Stomach (tissue), 4 donors: ENCODE data around the gene HSPH1.

Source experiments
- POLR2A ChIP-seq, 4 donors: fragments of 450-650 bp; IDR thresholded peaks; one replicate each; pipeline ENCODE4 v1.6.1; 2016; ENCODE audit warnings: antibody characterized with exemption in 4 of 4, control low read depth in 2 of 4, mild to moderate bottlenecking in 1 of 4, moderate library complexity in 1 of 4
- TF ChIP-seq, protein P1 (sequence below), 7 experiments: fragments of 450-650 bp in 4 of 7; fragments of 200-600 bp in 3 of 7; sonication (generic) in 3 of 7; IDR thresholded peaks; one replicate each; pipeline ENCODE4 v1.5.1; 2016 to 2019; ENCODE audit warnings: antibody characterized with exemption in 7 of 7, control low read depth in 2 of 7, mild to moderate bottlenecking in 1 of 7

DNA sequence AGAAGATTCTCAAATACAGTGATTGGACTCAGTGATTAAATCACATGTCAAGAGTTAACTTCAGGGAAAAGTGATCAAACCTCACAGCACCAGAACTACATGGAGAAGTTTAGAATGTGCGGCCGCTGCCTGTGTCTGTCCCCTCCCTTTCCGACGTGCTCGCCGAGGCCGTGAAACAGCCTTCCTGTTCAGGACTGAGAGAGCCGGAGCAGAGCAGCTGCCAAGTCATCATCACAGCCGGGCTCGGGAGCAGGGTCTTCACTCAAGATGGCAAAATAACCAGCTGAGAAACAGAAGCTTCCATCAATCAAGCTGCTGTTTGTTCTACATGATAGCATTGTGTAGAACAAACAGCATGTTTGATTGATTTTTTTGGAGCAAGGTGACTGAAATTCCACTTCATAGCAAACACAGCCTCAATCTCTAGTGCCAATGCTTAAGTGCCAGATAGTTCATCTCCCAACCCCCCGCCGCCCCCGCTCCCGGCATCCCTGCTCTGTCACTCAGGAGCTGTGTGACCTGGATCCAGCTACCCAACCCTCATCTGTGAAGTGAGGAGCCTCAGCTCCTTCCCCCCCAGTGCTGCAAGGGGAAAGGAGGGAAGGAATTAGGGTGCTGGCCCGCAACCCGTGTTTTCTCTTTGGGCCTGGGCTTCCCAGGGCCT, 70.6 kb downstream of the HSPH1 start:
- TF ChIP-seq, protein P1, sequence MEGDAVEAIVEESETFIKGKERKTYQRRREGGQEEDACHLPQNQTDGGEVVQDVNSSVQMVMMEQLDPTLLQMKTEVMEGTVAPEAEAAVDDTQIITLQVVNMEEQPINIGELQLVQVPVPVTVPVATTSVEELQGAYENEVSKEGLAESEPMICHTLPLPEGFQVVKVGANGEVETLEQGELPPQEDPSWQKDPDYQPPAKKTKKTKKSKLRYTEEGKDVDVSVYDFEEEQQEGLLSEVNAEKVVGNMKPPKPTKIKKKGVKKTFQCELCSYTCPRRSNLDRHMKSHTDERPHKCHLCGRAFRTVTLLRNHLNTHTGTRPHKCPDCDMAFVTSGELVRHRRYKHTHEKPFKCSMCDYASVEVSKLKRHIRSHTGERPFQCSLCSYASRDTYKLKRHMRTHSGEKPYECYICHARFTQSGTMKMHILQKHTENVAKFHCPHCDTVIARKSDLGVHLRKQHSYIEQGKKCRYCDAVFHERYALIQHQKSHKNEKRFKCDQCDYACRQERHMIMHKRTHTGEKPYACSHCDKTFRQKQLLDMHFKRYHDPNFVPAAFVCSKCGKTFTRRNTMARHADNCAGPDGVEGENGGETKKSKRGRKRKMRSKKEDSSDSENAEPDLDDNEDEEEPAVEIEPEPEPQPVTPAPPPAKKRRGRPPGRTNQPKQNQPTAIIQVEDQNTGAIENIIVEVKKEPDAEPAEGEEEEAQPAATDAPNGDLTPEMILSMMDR (IDR thresholded peaks at IDR 0.05): no peak
- TF ChIP-seq POLR2A (IDR thresholded peaks at IDR 0.05): no peak
